SH-SY5Y (cell line): Measurements from ENCODE around the gene MSLN.

Experiments
- GATA2 ChIP-seq: IDR thresholded peaks from 2 replicates; pipeline ENCODE4 v1.6.1; 2011; ENCODE audit warnings: mild to moderate bottlenecking, low read depth, low read length
- GATA3 ChIP-seq: IDR thresholded peaks from 2 replicates; pipeline ENCODE4 v1.6.1; 2011; ENCODE audit warnings: low read depth, mild to moderate bottlenecking, low read length, moderate library complexity

DNA sequence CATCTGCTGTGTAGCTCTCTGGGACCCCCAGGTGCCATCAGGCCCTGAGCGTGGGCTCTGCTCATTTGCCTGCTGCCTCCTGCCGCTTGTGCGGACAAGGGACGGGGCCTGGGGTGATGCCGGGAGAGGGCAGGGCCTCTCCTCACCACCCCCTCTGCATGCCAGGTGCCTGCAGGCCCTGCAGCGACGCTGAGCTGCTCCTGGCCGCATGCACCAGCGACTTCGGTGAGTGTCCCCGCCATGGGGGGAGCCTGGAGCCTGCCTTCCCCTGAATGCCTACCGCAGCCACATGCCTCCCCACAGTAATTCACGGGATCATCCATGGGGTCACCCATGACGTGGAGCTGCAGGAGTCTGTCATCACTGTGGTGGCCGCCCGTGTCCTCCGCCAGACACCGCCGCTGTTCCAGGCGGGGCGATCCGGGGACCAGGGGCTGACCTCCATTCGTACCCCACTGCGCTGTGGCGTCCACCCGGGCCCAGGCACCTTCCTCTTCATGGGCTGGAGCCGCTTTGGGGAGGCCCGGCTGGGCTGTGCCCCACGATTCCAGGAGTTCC, 43.7 kb upstream of the MSLN start:
- TF ChIP-seq GATA2, result no peak
- no peak for TF ChIP-seq GATA3
